Spleen (tissue), 7 donors: Measurements from ENCODE around the gene OPCML.

Source experiments
- POLR2A ChIP-seq, 3 donors: fragments of 450-650 bp; IDR thresholded peaks; one replicate each; pipeline ENCODE4 v1.5.1; 2017; ENCODE audit warnings: antibody characterized with exemption in 3 of 3, mild to moderate bottlenecking in 1 of 3
- TF ChIP-seq, protein P1 (sequence below), 11 experiments: fragments of 200-600 bp in 7 of 11; fragments of 450-650 bp in 4 of 11; sonication (generic) in 4 of 11; IDR thresholded peaks in 8 of 11; conservative IDR thresholded peaks in 3 of 11; 1 replicate in 7 of 11; 2 replicates in 4 of 11; pipeline versions ENCODE4 v1.4.0 to v1.8.0; 2016 to 2021; ENCODE audit warnings: antibody characterized with exemption in 11 of 11, inconsistent platforms in 4 of 11, mild to moderate bottlenecking in 1 of 11
- donor health status: DM: no; HTN: no; CAD: no; lungs with moderate emphysema.
- donor health status: DM: no; HTN: no; CAD: no.
- donor health status: DM: no; HTN: no; CAD: no.

DNA sequence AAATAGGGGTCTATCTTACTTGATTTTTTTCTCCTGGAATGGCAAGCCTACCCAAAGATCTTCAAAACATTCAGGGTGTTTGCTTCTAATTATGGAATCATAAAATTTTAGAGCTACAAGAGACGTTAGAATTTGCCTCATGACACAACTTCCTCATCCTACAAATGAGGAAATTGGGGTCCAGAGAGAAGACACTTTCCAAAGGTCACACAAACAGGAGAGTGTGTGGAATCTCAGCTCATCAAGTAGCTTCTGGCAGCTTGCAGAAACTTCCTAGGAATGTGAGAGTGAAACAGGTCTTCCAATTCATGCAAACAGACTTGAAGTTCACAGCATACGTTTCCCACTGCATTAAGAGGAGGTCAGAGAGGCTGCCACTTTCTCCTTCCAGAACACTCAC, 976.0 kb downstream of the OPCML start:
- TF ChIP-seq, protein P1, sequence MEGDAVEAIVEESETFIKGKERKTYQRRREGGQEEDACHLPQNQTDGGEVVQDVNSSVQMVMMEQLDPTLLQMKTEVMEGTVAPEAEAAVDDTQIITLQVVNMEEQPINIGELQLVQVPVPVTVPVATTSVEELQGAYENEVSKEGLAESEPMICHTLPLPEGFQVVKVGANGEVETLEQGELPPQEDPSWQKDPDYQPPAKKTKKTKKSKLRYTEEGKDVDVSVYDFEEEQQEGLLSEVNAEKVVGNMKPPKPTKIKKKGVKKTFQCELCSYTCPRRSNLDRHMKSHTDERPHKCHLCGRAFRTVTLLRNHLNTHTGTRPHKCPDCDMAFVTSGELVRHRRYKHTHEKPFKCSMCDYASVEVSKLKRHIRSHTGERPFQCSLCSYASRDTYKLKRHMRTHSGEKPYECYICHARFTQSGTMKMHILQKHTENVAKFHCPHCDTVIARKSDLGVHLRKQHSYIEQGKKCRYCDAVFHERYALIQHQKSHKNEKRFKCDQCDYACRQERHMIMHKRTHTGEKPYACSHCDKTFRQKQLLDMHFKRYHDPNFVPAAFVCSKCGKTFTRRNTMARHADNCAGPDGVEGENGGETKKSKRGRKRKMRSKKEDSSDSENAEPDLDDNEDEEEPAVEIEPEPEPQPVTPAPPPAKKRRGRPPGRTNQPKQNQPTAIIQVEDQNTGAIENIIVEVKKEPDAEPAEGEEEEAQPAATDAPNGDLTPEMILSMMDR (IDR thresholded peaks at IDR 0.05 in 8 of 11, conservative IDR thresholded peaks at IDR 0.05 in 3 of 11) = no peak
- no peak for TF ChIP-seq POLR2A (IDR thresholded peaks at IDR 0.05)
